MG63 (cell line): ENCODE data around the gene OBSL1. TPM values are rescaled to one million over a fixed set of nuclear protein-coding genes. Genes with fewer than 3 reads are reported as not detected.

ENCODE experiments used
- DNase-seq: peaks from one replicate; pipeline ENCODE4 v3.0.0-alpha.2; 2020
- H3K27me3 ChIP-seq: fragments of 250-450 bp; sonication (Bioruptor Pico); 2 replicates; pipeline ENCODE4 v1.5.1; 2020; ENCODE audit warnings: mild to moderate bottlenecking, moderate library complexity
- H3K36me3 ChIP-seq: fragments of 250-450 bp; sonication (Bioruptor Pico); 2 replicates; pipeline ENCODE4 v1.5.1; 2020; ENCODE audit warnings: mild to moderate bottlenecking, moderate library complexity
- H3K4me3 ChIP-seq: fragments of 250-450 bp; sonication (Bioruptor Pico); 2 replicates; pipeline ENCODE4 v1.5.1; 2020; ENCODE audit warnings: mild to moderate bottlenecking, moderate library complexity
- H3K9me3 ChIP-seq: fragments of 250-450 bp; sonication (Bioruptor Pico); 2 replicates; pipeline ENCODE4 v1.5.1; 2020; ENCODE audit warnings: mild to moderate bottlenecking, moderate library complexity
- total RNA-seq: library from RNA; depleted of rRNA; stranded (reverse); fragments of >200 nt; shearing (Covaris generic); gene quantifications from 2 replicates; pipeline ENCODE4 v1.2.3, GENCODE V29; 2014; ENCODE audit warnings: low replicate concordance

OBSL1 gene
- total RNA-seq, 1 experiment from 2014 or later, result 49.9 TPM

DNA sequence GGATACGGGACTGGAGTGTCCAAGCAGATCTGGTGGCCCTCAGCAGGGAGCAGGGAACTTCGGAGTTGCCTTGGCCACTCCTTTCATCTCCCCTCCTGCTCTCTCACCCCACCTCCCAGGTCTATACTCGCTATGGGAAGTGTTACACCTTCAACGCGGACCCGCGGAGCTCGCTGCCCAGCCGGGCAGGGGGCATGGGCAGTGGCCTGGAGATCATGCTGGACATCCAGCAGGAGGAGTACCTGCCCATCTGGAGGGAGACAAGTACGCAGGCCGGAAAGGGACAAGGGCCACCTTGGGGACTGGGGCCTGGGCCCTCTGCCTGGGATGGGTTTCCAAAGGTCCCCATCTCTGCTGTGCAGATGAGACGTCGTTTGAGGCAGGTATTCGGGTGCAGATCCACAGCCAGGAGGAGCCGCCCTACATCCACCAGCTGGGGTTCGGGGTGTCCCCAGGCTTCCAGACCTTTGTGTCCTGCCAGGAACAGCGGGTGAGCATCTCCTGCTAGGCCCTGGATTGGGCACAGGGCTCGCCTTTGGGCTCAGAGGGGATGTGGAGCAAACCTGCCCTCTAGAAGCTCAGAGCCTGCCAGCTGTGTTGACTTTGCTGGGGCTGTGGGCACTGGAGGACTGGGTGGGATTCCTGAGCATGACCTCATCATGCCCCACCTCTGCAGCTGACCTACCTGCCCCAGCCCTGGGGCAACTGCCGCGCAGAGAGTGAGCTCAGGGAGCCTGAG is 39.5 kb downstream of the OBSL1 start:
- Histone ChIP-seq H3K36me3 (no peaks in the 10 kb centered on the region), H3K9me3 (no peaks in the 10 kb centered on the region), H3K4me3 (no peak overlapping the region), H3K27me3 (peaks cover 12% of the 10 kb centered on the region)
- no peak for DNase-seq

DNA sequence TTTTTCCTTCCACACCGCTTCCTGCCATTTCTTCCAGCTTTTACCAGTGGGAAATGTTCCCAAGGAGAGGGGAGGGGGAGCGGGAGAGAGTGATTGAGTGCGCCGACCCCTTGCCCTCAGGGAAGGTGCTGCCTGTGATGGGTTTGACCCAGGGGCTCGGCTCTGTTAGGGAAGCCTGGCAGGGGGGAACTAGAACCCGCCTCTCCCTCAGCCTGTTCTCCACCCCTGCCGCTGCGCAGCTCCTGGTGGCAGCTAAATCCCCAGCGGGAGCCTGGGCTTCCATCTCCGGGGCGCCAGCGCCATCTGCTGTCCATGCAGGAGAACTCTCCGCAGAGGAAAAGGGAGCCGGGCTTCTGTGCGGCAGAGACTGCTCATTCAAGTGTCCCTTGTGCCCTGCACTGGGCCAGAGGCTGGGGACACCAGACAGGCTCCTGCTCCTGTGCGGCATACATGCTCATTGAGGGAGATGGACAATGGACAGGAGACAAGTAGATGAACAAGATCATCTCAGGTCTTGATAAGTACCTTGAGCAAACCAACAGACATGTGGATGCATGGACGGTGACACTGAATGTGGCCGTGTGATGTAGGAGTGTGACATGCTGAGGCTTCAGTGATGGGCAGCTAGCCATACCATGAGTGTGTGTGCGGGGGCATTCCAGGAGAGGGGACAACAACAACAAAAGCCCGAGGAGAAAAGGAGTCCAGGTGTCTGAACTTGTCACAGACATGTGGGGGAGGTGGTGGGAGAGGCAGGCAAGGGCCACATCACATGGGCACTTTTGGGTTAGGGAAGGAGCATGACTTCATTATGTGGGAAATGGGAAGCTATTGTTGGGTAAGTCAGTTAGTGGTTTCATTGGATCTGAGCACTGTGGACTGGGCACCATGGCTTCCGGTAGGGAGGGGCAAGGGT is 41.0 kb downstream of the OBSL1 start:
- H3K9me3 ChIP-seq, result no peaks in the 10 kb centered on the region
- peaks cover 12% of the 10 kb centered on the region for H3K27me3 ChIP-seq
- H3K36me3 ChIP-seq, result no peaks in the 10 kb centered on the region
- peak; percentile 77 for DNase-seq
- no peak overlapping the region for H3K4me3 ChIP-seq

DNA sequence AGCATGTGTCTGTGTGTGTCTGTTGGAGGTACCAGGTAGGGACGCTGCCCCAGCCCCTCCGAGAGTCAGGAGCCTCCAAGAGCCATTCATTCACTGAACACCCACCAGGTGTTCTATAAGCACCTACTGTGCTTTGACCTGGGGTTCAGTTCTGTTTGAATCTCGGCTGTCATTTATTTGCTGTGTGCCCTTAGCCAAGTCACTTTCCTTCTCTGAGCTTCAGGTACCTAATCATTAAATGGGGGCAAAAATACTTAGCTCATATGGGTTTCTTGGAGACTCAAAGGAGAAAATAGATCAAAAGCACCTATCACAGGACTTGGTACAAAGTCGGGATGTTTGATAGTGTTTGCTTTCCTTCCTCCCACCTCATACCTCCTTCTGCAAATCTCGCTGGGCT is 43.9 kb downstream of the OBSL1 start:
- no peaks in the 10 kb centered on the region for H3K9me3 ChIP-seq
- DNase-seq, result no peak
- H3K4me3 ChIP-seq, result no peak overlapping the region
- H3K27me3 ChIP-seq, result peaks cover 12% of the 10 kb centered on the region
- no peaks in the 10 kb centered on the region for H3K36me3 ChIP-seq

DNA sequence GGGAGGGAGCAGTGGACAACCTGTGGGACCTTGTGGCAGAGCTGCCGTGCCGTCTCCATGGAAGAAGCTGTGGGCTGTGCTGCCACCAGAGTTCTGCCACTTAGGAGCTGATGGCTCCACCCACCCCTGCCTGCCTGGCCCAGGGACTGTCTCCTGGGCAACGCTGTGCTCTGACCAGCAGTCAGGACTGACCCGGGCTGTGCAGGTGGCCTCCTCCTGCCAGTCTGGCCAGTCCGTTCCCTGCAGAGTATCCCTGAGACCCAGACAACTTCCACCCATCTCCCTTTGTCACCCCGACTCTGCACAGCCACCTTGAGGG is 44.3 kb downstream of the OBSL1 start:
- no peak overlapping the region for H3K4me3 ChIP-seq
- peaks cover 12% of the 10 kb centered on the region for H3K27me3 ChIP-seq
- H3K9me3 ChIP-seq, result no peaks in the 10 kb centered on the region
- H3K36me3 ChIP-seq, result no peaks in the 10 kb centered on the region
- DNase-seq, result no peak

DNA sequence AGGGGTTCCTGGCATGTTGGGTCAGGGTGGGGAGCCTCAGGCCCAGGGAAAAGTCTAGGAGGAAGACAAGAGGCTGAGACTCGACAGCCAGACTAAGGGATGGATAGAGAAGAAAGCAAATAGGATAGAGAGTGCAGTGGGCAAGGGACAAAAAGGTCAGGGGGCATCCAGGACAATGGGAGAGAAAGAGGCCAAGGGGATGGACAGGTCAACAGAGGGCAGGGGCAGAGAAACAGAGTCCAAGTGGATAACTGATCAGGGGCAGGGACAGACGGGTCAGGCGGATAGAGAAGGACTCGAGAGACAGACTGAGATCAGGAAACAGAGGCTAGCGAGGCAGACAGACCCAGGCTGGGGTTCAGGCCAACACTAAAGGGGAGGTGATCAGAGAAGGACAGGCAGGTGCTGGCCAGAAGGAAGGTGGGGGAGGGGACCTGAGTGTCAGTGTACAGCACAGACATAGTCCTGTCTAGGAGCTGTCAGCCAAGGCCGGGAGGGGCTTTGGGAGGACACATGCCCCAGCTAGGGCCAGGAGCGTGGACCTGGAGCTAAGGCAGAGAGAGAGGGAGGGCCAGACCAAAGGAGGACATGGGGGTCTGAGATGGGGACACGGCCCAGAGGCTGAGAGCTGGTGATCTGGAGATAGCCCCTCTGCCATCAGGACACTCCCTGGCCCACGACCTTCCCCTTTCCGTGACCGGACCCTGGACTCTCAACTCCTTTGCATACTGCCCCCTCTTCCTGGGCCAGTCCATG is 44.8 kb downstream of the OBSL1 start:
- DNase-seq, result no peak
- H3K36me3 ChIP-seq, result no peaks in the 10 kb centered on the region
- no peak overlapping the region for H3K4me3 ChIP-seq
- no peaks in the 10 kb centered on the region for H3K9me3 ChIP-seq
- H3K27me3 ChIP-seq, result peaks cover 12% of the 10 kb centered on the region

DNA sequence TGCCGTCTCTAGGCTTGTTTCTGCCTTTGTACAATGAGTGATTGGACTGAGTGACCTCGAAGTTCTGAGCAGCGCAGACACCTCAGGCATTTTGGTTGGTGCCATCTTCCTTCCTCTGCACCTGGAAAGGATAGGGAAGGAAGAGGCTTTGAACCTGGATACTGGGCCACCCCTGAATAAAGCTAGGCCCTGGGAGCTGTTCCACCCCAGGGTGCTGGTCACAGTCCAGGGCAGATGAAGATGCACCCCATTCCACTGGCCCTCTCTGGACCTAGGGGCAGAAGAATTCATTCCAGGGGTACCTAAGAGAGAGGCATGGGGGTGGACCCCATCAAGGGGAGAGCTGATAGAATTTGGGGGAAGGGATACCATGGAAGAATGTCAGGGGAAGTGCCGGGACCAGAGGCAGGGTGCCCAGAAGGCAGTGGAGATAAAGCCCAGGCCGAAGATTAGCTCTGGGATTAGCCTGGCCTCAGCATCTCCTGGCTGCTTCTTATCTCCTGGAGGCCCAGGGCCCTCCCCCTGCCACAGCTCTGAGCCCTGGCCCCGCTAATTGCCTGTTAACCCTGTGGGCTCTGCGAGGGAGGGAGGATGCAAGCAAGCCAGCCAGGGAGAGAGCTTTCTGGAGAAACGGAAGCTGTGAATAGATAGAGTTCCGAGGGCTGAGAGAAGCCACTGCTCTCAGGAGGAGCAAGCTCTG is 45.7 kb downstream of the OBSL1 start:
- Histone ChIP-seq H3K9me3 (no peaks in the 10 kb centered on the region), H3K36me3 (no peaks in the 10 kb centered on the region), H3K4me3 (no peak overlapping the region), H3K27me3 (peaks cover 12% of the 10 kb centered on the region)
- no peak for DNase-seq

DNA sequence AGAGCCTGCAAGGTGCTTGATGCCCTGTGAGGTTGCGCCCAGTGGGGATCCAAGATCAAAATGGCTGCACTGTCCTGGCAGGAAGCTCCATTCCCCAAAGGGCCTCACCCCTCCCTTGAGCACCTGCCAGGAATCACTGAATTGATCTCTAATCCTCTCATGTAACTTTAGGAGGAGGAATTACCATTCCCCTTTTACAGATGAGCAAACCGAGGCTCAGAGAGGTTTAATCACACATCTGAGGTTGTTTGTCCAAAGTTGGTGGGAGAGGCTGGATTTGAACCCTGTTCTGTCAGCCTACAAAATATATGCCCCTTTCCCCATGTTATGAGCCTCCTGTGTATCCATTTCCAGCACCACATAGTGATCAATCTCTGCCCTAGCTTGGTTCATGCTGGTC is 46.5 kb downstream of the OBSL1 start:
- DNase-seq, result no peak
- H3K36me3 ChIP-seq, result no peaks in the 10 kb centered on the region
- no peaks in the 10 kb centered on the region for H3K9me3 ChIP-seq
- H3K4me3 ChIP-seq, result no peak overlapping the region
- peaks cover 7% of the 10 kb centered on the region for H3K27me3 ChIP-seq

DNA sequence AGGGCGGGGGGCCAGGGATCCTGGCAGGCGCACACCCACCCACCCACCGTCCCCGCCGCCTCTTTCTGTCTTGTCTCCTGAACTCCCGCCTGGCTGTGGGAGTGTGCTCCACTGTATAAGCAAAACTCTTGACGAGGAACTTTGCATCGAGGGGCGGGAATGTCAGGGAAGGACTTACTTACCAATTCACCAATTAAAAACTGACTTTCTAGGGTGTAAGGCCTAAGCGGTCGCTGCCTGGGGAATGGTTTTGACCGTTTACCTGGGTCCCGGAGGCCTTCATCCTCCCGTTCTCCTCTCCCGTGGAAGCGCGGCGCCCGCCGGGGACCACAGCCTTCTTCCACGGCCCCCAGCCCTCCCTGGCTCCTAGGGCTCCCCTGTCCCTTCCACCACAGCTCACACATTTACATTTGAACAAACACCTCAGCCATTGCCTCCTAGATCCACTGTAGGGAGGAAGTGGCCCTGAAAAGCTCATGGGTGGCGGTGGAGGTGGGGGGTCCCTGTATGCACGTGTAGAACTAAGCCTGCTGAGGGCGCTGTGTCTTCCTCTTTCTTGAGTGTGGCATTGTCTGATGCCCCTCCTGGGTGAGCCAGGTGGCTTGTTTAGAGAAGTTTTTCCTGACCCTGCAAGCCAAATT is 48.2 kb downstream of the OBSL1 start:
- no peaks in the 10 kb centered on the region for H3K36me3 ChIP-seq
- H3K4me3 ChIP-seq, result no peak overlapping the region
- H3K27me3 ChIP-seq, result no peaks in the 10 kb centered on the region; the same call in 1 of the 2 replicates
- DNase-seq, result no peak
- no peaks in the 10 kb centered on the region for H3K9me3 ChIP-seq

DNA sequence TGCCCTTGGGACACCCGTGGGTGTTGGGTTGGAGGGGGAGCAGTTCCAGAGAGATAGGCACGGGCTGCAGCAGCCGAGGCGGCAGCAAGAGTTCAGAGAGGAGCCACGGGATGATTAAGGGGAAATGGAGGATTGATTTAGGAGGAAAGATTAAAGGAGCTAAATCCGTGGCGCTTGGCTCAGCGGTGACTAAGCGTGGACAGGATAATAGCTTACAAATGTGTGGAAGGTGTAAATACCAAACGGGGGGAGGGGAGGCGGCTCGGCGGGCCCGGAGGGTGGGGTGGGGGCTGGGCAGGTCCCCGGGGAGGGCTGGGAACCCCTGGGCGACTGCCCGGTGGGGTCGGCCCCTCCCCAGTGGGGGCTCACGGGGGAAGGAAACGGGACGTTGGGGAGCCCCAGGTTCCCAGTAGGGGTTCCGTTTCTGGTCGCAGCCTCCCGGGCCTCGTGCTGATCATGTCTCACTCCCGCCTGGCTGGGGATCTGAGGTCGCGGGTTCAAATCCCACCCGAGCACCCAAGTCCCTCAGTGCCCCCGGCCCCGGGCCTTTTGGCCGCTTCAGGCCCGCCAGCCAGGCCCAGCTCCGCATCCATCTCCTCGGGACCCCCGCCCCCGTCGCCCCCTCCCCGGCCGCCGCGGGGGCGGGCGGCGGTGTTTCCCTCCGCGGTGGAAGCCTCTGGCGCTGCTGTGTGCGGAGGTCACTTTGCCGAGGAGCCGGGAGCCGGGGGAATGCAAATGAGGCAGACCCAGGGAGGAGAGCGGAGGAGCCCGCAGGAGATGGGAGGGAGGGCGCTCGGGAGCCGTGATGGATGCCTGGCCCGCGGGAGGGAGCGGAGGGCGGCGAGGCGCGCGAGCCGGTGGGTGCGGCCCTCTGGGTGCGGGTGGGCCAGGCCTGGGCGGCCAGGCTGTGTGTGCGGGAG is 49.0 kb downstream of the OBSL1 start:
- Histone ChIP-seq H3K36me3 (no peaks in the 10 kb centered on the region), H3K4me3 (no peak overlapping the region), H3K27me3 (no peaks in the 10 kb centered on the region; the same call in 1 of the 2 replicates)

DNA sequence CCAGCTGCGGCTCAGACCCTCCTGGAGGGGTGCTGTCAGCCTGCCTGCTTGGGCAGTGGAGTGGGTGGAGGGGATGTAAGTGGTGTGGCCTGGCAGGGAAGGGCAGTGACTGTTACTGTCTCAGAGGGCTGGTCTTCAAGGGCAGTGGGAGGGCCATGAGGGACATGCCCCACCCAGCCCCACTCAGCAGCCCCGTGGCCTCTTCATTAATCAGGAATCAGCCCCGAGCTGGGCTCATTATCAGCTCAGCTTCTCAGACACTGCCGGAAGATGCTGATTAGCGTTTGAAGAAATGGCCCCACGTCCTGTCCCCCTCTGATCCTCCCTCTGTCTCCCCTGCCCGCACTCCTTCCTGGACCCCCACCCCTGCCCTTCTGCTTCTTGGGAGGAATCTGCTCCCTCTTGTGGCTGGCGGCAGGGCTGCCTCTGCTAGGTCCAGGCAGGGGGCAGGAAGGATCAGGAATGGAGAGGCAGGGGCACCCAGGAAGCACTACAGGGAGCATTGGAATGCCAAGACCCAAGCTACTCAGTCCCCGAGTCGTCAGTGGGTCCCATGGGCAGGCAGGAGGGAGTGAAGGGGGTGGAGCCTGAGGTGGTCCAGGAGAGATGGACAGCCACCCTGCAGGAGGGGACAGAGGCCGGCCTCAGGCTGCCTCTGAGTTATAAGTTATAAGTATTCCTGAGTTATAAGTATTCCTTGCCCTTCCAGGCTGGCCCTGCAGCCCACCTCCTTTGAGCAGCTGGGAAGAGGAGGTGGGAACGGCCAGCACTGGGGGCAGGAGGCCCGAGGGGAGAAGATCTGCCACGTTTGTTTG is 50.1 kb downstream of the OBSL1 start:
- H3K36me3 ChIP-seq, result no peaks in the 10 kb centered on the region
- no peaks in the 10 kb centered on the region; the same call in 1 of the 2 replicates for H3K27me3 ChIP-seq
- no peak overlapping the region for H3K4me3 ChIP-seq
- no peaks in the 10 kb centered on the region for H3K9me3 ChIP-seq
- DNase-seq, result peak; percentile 54

More for the DNA sequence above, 49.0 kb downstream of the OBSL1 start:
- H3K9me3 ChIP-seq, result no peaks in the 10 kb centered on the region
- DNase-seq, result peak; percentile 63

DNA sequence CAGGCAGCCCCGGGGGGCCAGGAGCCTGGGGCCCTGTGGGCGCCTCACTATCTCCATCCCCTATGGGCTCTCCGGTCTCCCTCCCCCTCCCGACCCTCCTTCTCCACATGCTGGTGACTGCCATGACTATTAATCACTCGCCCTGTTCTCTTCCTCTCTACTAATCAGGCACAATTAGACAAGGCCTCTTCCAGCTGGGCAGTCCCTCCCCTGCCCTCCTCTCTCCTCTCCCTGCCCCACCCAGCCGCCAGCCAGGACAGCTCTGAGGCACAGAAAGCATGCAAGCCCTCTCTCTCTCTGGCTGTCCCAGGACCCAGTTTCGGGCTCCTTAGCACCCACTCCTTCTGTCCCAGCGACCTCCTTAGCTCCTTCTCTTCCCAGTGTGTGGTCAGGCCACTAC is 51.3 kb downstream of the OBSL1 start:
- Histone ChIP-seq H3K27me3 (no peaks in the 10 kb centered on the region; the same call in 1 of the 2 replicates), H3K4me3 (no peak overlapping the region), H3K9me3 (no peaks in the 10 kb centered on the region), H3K36me3 (no peaks in the 10 kb centered on the region)
- DNase-seq, result no peak

DNA sequence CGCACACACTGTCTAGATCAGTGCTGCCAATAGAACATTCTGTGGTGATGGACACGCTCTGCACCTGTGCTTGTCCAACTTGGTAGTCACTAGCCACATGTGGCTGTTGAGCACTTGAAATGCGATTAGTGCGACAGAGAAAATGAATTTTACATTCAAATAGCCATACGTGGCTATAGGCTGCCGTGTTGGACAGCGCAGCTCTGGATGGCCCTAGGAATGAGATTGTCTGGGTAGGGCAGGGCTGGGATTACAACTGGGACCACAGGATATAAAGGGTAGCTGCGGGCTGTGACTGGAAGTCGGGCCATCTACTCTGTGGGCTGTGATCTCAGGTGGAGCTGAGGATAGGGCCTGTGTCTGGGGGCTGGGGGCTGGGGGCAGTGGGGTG is 51.8 kb downstream of the OBSL1 start:
- Histone ChIP-seq H3K36me3 (no peaks in the 10 kb centered on the region), H3K27me3 (peaks cover 1% of the 10 kb centered on the region; the same call in 1 of the 2 replicates), H3K4me3 (no peak overlapping the region), H3K9me3 (no peaks in the 10 kb centered on the region)
- no peak for DNase-seq

DNA sequence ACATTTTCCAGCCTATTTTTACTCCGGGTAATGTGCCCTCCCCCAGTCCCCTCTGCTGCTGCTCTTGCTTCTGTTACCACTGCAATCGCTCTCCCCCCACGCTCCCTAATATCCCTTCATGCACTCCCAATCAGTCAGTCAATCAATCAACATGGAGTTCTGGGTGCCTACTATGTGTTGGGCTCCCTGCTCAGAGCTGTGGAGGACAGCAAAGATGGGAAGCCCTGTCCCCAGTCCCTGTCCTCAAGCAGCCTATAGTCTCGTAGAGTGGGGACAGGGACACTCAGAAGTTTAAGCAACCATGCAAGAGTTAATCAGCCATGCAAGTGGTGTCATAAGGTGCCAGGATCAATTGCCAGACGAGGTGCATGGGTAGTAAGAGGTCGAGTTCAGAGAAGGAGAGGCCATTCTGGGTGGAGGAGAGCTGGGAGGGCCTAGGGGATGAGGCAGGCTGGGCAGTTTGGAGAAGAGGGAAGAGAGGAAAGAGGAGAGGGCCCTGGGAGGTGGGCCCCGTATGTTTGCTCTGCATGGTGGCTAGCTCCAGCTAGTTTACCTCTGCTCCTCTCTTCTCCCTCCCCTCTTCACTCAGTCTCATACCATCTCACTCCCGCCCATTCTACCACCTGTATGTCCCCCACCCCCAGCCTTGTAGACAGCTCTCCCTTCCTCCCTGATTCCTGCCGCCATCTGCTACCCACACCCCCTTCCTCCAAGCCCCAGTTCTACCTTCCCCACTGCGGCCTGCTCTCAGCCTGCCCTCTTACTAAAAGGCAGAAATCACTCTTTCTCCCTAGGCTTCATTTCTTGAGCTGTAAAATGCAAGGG is 53.2 kb downstream of the OBSL1 start:
- Histone ChIP-seq H3K9me3 (no peaks in the 10 kb centered on the region), H3K36me3 (no peaks in the 10 kb centered on the region), H3K27me3 (peaks cover 13% of the 10 kb centered on the region; the same call in 1 of the 2 replicates), H3K4me3 (no peak overlapping the region)
- DNase-seq, result no peak

DNA sequence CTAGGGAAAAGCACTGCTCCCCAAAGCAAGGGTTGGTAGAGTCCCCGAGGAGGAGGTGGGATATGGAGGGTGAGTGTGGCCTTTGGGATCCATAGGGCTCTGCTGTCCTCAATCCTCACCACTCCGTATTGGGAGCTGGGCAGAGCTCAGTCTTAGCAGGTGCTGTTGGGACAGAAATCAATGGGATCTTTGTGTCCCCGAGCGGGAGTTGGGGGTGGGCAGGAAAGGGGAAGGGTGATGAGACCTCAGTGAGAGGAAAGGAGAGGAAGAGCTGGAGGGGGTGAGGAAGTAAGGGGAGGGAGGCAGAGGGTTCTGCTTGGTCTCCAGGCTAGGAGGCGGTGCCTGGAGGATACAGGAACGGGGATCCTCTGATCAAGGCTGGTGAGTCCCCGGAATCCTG is 54.5 kb downstream of the OBSL1 start:
- Histone ChIP-seq H3K27me3 (peaks cover 26% of the 10 kb centered on the region), H3K4me3 (no peak overlapping the region), H3K9me3 (no peaks in the 10 kb centered on the region), H3K36me3 (no peaks in the 10 kb centered on the region)
- DNase-seq, result no peak
